Liver (tissue), 9 donors: ENCODE data around the gene ARAP1. TPM values are rescaled to one million over a fixed set of nuclear protein-coding genes. Genes with fewer than 3 reads are reported as not detected.

Experiments
- DNase-seq: peaks from one replicate; pipeline ENCODE4 v3.0.0-alpha.2; 2017; ENCODE audit warnings: low spot score
- H3K27ac ChIP-seq, 2 donors: one replicate each; pipeline ENCODE4 v1.7.0; 2013; ENCODE audit warnings: inconsistent platforms in 2 of 2, low read length in 2 of 2, control low read depth in 1 of 2, low read depth in 1 of 2, mild to moderate bottlenecking in 1 of 2
- H3K27me3 ChIP-seq, 4 donors: one replicate each; pipeline versions ENCODE4 v1.6.1 to v1.7.0; 2013; ENCODE audit warnings: low read length in 3 of 4, inconsistent platforms in 1 of 4, mild to moderate bottlenecking in 1 of 4, moderate library complexity in 1 of 4; ENCODE audit not compliant: control insufficient read depth in 4 of 4, insufficient read depth in 4 of 4
- H3K36me3 ChIP-seq, 4 donors: one replicate each; pipeline versions ENCODE4 v1.6.1 to v1.7.0; 2013; ENCODE audit warnings: low read length in 3 of 4, mild to moderate bottlenecking in 3 of 4, low read depth in 1 of 4, moderate library complexity in 1 of 4; ENCODE audit not compliant: control insufficient read depth in 4 of 4, insufficient read depth in 3 of 4
- H3K4me1 ChIP-seq, 4 donors: one replicate each; pipeline versions ENCODE4 v1.6.1 to v1.7.0; 2013; ENCODE audit warnings: low read length in 3 of 4, mild to moderate bottlenecking in 3 of 4, moderate library complexity in 1 of 4; ENCODE audit not compliant: control insufficient read depth in 4 of 4, insufficient read depth in 4 of 4
- H3K4me3 ChIP-seq, 3 donors: one replicate each; pipeline versions ENCODE4 v1.6.1 to v1.7.0; 2013; ENCODE audit warnings: low read length in 3 of 3, control low read depth in 1 of 3, low read depth in 1 of 3, mild to moderate bottlenecking in 1 of 3
- H3K9ac ChIP-seq, 2 donors: one replicate each; pipeline ENCODE4 v1.7.0; 2013; ENCODE audit warnings: low read length in 2 of 2, mild to moderate bottlenecking in 2 of 2, moderate library complexity in 2 of 2, control low read depth in 1 of 2, low read depth in 1 of 2
- H3K9me3 ChIP-seq, 4 donors: one replicate each; pipeline versions ENCODE4 v1.6.1 to v1.7.0; 2013; ENCODE audit warnings: low read length in 3 of 4; ENCODE audit not compliant: control insufficient read depth in 4 of 4
- ATF3 ChIP-seq: IDR thresholded peaks from 2 replicates; pipeline ENCODE4 v1.6.1; 2016; ENCODE audit warnings: antibody characterized with exemption
- CTCF ChIP-seq: fragments of 150-350 bp; IDR thresholded peaks from 2 replicates; pipeline ENCODE4 v1.5.1; 2017; ENCODE audit warnings: improper control_type of control experiment, low read depth, low read length; ENCODE audit not compliant: missing input control
- EGR1 ChIP-seq, 2 donors: IDR thresholded peaks; 2 replicates each; pipeline ENCODE4 v1.6.1; 2016 to 2018; ENCODE audit warnings: antibody characterized with exemption in 2 of 2, low read depth in 2 of 2
- FOXA1 ChIP-seq: IDR thresholded peaks from 2 replicates; pipeline ENCODE4 v1.6.1; 2016; ENCODE audit warnings: antibody characterized with exemption
- FOXA2 ChIP-seq: IDR thresholded peaks from 2 replicates; pipeline ENCODE4 v1.6.1; 2016; ENCODE audit warnings: antibody characterized with exemption
- GABPA ChIP-seq, 2 donors: IDR thresholded peaks in 1 of 2; conservative IDR thresholded peaks in 1 of 2; 2 replicates each; pipeline ENCODE4 v1.6.1; 2016; ENCODE audit warnings: antibody characterized with exemption in 2 of 2, mild to moderate bottlenecking in 1 of 2, moderate library complexity in 1 of 2
- HNF4A ChIP-seq, 2 donors: conservative IDR thresholded peaks; 2 replicates each; pipeline ENCODE4 v1.6.1; 2016; ENCODE audit warnings: antibody characterized with exemption in 2 of 2, mild to moderate bottlenecking in 2 of 2
- JUND ChIP-seq, 2 donors: IDR thresholded peaks; 2 replicates each; pipeline ENCODE4 v1.6.1; 2016; ENCODE audit warnings: antibody characterized with exemption in 2 of 2
- MAX ChIP-seq: IDR thresholded peaks from 2 replicates; pipeline ENCODE4 v1.6.1; 2016; ENCODE audit warnings: antibody characterized with exemption
- NR2F2 ChIP-seq: IDR thresholded peaks from 2 replicates; pipeline ENCODE4 v1.6.1; 2016; ENCODE audit warnings: antibody characterized with exemption
- RAD21 ChIP-seq, 2 donors: IDR thresholded peaks; 2 replicates each; pipeline ENCODE4 v1.6.1; 2016; ENCODE audit warnings: antibody characterized with exemption in 2 of 2, mild to moderate bottlenecking in 2 of 2
- REST ChIP-seq: IDR thresholded peaks from 2 replicates; pipeline ENCODE4 v1.6.1; 2016; ENCODE audit warnings: antibody characterized with exemption, mild to moderate bottlenecking
- RXRA ChIP-seq, 2 donors: IDR thresholded peaks; 2 replicates each; pipeline ENCODE4 v1.6.1; 2017 to 2018; ENCODE audit warnings: antibody characterized with exemption in 2 of 2, mild to moderate bottlenecking in 1 of 2
- SP1 ChIP-seq: IDR thresholded peaks from 2 replicates; pipeline ENCODE4 v1.6.1; 2018; ENCODE audit warnings: antibody characterized with exemption, mild to moderate bottlenecking
- TAF1 ChIP-seq: conservative IDR thresholded peaks from 2 replicates; pipeline ENCODE4 v1.6.1; 2016; ENCODE audit warnings: antibody characterized with exemption, mild to moderate bottlenecking
- YY1 ChIP-seq: IDR thresholded peaks from 2 replicates; pipeline ENCODE4 v1.6.1; 2016; ENCODE audit warnings: antibody characterized with exemption, mild to moderate bottlenecking
- ZBTB33 ChIP-seq: IDR thresholded peaks from 2 replicates; pipeline ENCODE4 v1.6.1; 2016; ENCODE audit warnings: antibody characterized with exemption
- WGBS: extraction: QIAGEN DNeasy Blood & Tissue Kit; methylation state at CpG from one replicate; pipeline ENCODE4 v1.1.7; 2013; 5-methylcytosine and 5-hydroxymethylcytosine counted together
- polyA plus RNA-seq, 2 donors: library from polyadenylated mRNA; stranded (reverse) in 1 of 2; unstranded in 1 of 2; fragments of 200-250 nt in 1 of 2; fragments of >200 nt in 1 of 2; fragmentation: Nextera tagmentation in 1 of 2; extraction: Ambion mirVana in 1 of 2; gene quantifications; one replicate each; pipeline versions ENCODE4 v1.2.1 to v1.2.3, GENCODE V29; 2013 to 2015
- total RNA-seq, 2 donors: library from RNA; depleted of rRNA; stranded (reverse); fragments of >200 nt; gene quantifications; one replicate each; pipeline ENCODE4 v1.2.3, GENCODE V29; 2014
- donor health status: healthy.
- donor health status: healthy.
- donor health status: healthy.
- donor health status: healthy.
- donor health status: healthy.

Gene ARAP1
- total and polyA plus RNA-seq, 4 donors: 14.4 to 77.8 (median 43.5) TPM

GRCh38 chr11:72705442-72706365 lies 46.5 kb downstream of the ARAP1 start:
- Histone ChIP-seq H3K36me3 (peaks cover 19 to 89% (median 66%) of the 10 kb centered on the region in 4 donors), H3K27ac (no peak overlapping the region), H3K9ac (no peak overlapping the region), H3K9me3 (no peaks in the 10 kb centered on the region), H3K27me3 (no peaks in the 10 kb centered on the region), H3K4me3 (no peak overlapping the region), H3K4me1 (no peaks in the 10 kb centered on the region)
- 93% methylated on average over 12 of the region's 12 CpGs for WGBS
- no peak for TF ChIP-seq TAF1
- no peak for TF ChIP-seq GABPA (IDR thresholded peaks at IDR 0.05 in 1 of 2, conservative IDR thresholded peaks at IDR 0.05 in 1 of 2)
- TF ChIP-seq RXRA (IDR thresholded peaks at IDR 0.05): no peak
- no peak for TF ChIP-seq MAX
- no peak for DNase-seq

- DNase-seq: no peak
- Histone ChIP-seq H3K27ac (no peak overlapping the region), H3K4me3 (no peak overlapping the region), H3K36me3 (peaks cover 19 to 88% (median 70%) of the 10 kb centered on the region in 4 donors), H3K4me1 (no peaks in the 10 kb centered on the region), H3K27me3 (no peaks in the 10 kb centered on the region), H3K9ac (no peak overlapping the region), H3K9me3 (no peaks in the 10 kb centered on the region)
- TF ChIP-seq GABPA (IDR thresholded peaks at IDR 0.05 in 1 of 2, conservative IDR thresholded peaks at IDR 0.05 in 1 of 2): no peak
- TF ChIP-seq SP1: no peak
- no peak for TF ChIP-seq HNF4A (conservative IDR thresholded peaks at IDR 0.05)
- TF ChIP-seq RAD21 (IDR thresholded peaks at IDR 0.05): no peak
- TF ChIP-seq FOXA1: no peak
- TF ChIP-seq ZBTB33: no peak
- no peak for TF ChIP-seq REST
- TF ChIP-seq MAX: no peak
- no peak for TF ChIP-seq RXRA (IDR thresholded peaks at IDR 0.05)
- TF ChIP-seq FOXA2: no peak
- no peak for TF ChIP-seq CTCF
- no peak for TF ChIP-seq NR2F2
- TF ChIP-seq YY1: no peak
- no peak for TF ChIP-seq TAF1
- no peak for TF ChIP-seq EGR1 (IDR thresholded peaks at IDR 0.05; ENCODE audit: low read depth in 2 of 2)
- TF ChIP-seq ATF3: no peak
- TF ChIP-seq JUND (IDR thresholded peaks at IDR 0.05): no peak
- WGBS: 74% methylated on average over 4 of the region's 4 CpGs
Observed at GRCh38 chr11:72704783-72705265, 47.4 kb downstream of the ARAP1 start.
